ENCODE data around the gene AADACL3. TPM values are rescaled to one million over a fixed set of nuclear protein-coding genes. Genes with fewer than 3 reads are reported as not detected.

The AADACL3 gene
- total and polyA plus RNA-seq, 2 of the 8 experiments (the other 6 are each of a cell fraction or from before 2014, with no cell fraction given): 0.33 to 2.3 TPM

DNA sequence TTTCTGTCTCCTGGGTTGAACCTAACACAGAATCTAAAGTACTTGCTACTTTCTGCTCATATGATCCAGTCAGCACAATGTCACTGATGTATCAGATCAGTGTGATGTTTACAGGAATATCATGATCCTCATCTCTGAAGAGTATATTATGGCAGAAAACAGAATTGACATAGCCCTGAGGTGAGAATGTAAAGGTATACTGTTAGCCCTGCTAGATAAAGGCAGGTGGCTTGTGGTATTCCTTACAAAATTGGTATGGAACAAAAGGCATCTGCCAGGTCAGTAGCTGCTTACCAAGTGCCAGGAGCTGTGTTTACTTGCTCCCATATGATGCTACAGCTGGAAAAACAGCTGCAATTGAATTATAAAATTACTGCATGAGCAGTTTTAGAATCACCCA, 41.6 kb upstream of the AADACL3 start:
- Histone ChIP-seq H3K14ac (ENCODE audit: insufficient read length) (no peak overlapping the region), H2BK15ac (ENCODE audit: low read length) (no peak overlapping the region), H3K23ac (ENCODE audit: insufficient read length) (no peak overlapping the region), H3K27me3 (replicated peaks in 1 of 4; ENCODE audit: control insufficient read depth in 3 of 4, extremely low read depth in 1 of 4, insufficient read depth in 3 of 4, low read length in 3 of 4) (no peaks in the 10 kb centered on the region; a peak in 1 of 7 replicates), H2BK120ac (replicated peaks; ENCODE audit: low read depth, low read length) (no peak overlapping the region), H3K4me3 (ENCODE audit: extremely low read depth in 1 of 4, insufficient read depth in 2 of 4, low read depth in 3 of 4, low read length in 4 of 4) (no peak overlapping the region), H4K5ac (ENCODE audit: insufficient read length, low read depth, low read length) (no peak overlapping the region), H3K4me2 (ENCODE audit: insufficient read depth in 1 of 2, low read depth in 2 of 2, low read length in 2 of 2) (no peak overlapping the region), H3K9ac (replicated peaks in 1 of 4; ENCODE audit: extremely low read depth in 1 of 4, low read depth in 3 of 4, low read length in 3 of 4) (no peak overlapping the region), H3K4me1 (replicated peaks in 1 of 4; ENCODE audit: control insufficient read depth in 3 of 4, insufficient read depth in 4 of 4, low read length in 3 of 4) (no peaks in the 10 kb centered on the region), H3K79me1 (ENCODE audit: low read depth, low read length) (no peaks in the 10 kb centered on the region), H3K4ac (replicated peaks; ENCODE audit: insufficient read length, low read depth, low read length) (no peak overlapping the region), H3K79me2 (ENCODE audit: control insufficient read depth in 1 of 2, insufficient read depth in 2 of 2, low read length in 2 of 2) (no peaks in the 10 kb centered on the region), H4K8ac (ENCODE audit: extremely low read depth, insufficient read depth, low read length) (no peak overlapping the region), H3K18ac (ENCODE audit: extremely low read depth, low read length) (no peak overlapping the region), H3K9me3 (ENCODE audit: insufficient read depth in 2 of 2, low read depth in 1 of 2, low read length in 1 of 2) (no peaks in the 10 kb centered on the region), H3K27ac (ENCODE audit: low read depth, low read length) (no peak overlapping the region), H4K91ac (replicated peaks; ENCODE audit: insufficient read length, low read length) (no peak overlapping the region), H2BK20ac (ENCODE audit: low read length) (no peak overlapping the region), H3K36me3 (ENCODE audit: control insufficient read depth in 2 of 4, insufficient read depth in 4 of 4, low read length in 3 of 4) (no peaks in the 10 kb centered on the region), H3K23me2 (ENCODE audit: low read depth, low read length) (no peaks in the 10 kb centered on the region), H4K20me1 (replicated peaks in 1 of 2; ENCODE audit: control insufficient read depth in 1 of 2, insufficient read depth in 2 of 2, low read length in 2 of 2) (no peaks in the 10 kb centered on the region), H2BK12ac (ENCODE audit: low read depth, low read length) (no peak overlapping the region), H2AK5ac (ENCODE audit: low read depth, low read length) (no peak overlapping the region), H3K56ac (replicated peaks; ENCODE audit: insufficient read length, low read depth, low read length) (no peak overlapping the region), H2AFZ (ENCODE audit: low read length) (no peak overlapping the region), H2BK5ac (ENCODE audit: low read depth, low read length) (no peak overlapping the region)
- ChIA-PET POLR2A (ENCODE audit: partially characterized antibody) (no interaction called here), CTCF (ENCODE audit: partially characterized antibody) (no interaction called here)
- FAIRE-seq (no peak), DNase-seq (ENCODE audit: low read depth in 1 of 2, low spot score in 2 of 2) (no peak)
- TF ChIP-seq HDAC6 (IDR thresholded peaks at IDR 0.05; ENCODE audit: low read depth, low read length) (no peak), CBX8 (IDR thresholded peaks at IDR 0.05; ENCODE audit: borderline replicate concordance, low read depth, low read length) (no peak), YY1 (IDR thresholded peaks at IDR 0.05; ENCODE audit: low read depth, low read length) (no peak), RFX5 (IDR thresholded peaks at IDR 0.05; ENCODE audit: borderline replicate concordance, low read depth, low read length) (no peak), CHD2 (IDR thresholded peaks at IDR 0.05; ENCODE audit: low read length) (no peak), TCF12 (IDR thresholded peaks at IDR 0.05; ENCODE audit: low read depth, low read length) (no peak), NANOG (IDR thresholded peaks at IDR 0.05; ENCODE audit: insufficient read depth, low read depth, low read length, poor library complexity, severe bottlenecking) (no peak), FOSL1 (IDR thresholded peaks at IDR 0.05; ENCODE audit: insufficient read depth, low read depth, low read length) (no peak), POLR2A (IDR thresholded peaks at IDR 0.05; ENCODE audit: control extremely low read depth in 1 of 2, low read depth in 2 of 2, low read length in 2 of 2) (no peak), RAD21 (IDR thresholded peaks at IDR 0.05 in 1 of 2, conservative IDR thresholded peaks at IDR 0.05 in 1 of 2; ENCODE audit: low read depth in 2 of 2, low read length in 2 of 2) (no peak), RXRA (IDR thresholded peaks at IDR 0.05; ENCODE audit: insufficient read depth, low read depth, low read length) (no peak), CTBP2 (IDR thresholded peaks at IDR 0.05; ENCODE audit: borderline replicate concordance, insufficient read depth, insufficient read length, low read length) (no peak), KDM1A (IDR thresholded peaks at IDR 0.05; ENCODE audit: borderline replicate concordance, low read length) (no peak), CEBPB (IDR thresholded peaks at IDR 0.05; ENCODE audit: low read depth, low read length) (no peak), TAF7 (optimal IDR thresholded peaks at IDR 0.05; ENCODE audit: borderline replicate concordance, low read depth, low read length) (no peak)
- TF ChIP-seq, protein P1, sequence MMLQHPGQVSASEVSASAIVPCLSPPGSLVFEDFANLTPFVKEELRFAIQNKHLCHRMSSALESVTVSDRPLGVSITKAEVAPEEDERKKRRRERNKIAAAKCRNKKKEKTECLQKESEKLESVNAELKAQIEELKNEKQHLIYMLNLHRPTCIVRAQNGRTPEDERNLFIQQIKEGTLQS (IDR thresholded peaks at IDR 0.05; ENCODE audit: insufficient read depth, low read depth, low read length): no peak
